ENCODE measurements around the gene PPP1R14B.

- TF ChIP-seq CTCF (IDR thresholded peaks at IDR 0.05; ENCODE audit: extremely low read depth in 1 of 2, insufficient read depth in 1 of 2, low read depth in 1 of 2, low read length in 2 of 2): no peak
- no peak for TF ChIP-seq POLR2A (IDR thresholded peaks at IDR 0.05; ENCODE audit: low read depth, low read length)
- no peak for TF ChIP-seq EZH2 (IDR thresholded peaks at IDR 0.05; ENCODE audit: borderline replicate concordance, low read depth, low read length, severe bottlenecking)
- no peak for TF ChIP-seq FOS (IDR thresholded peaks at IDR 0.05; ENCODE audit: borderline replicate concordance, insufficient read depth, low read length)
- TF ChIP-seq POLR2AphosphoS5 (IDR thresholded peaks at IDR 0.05; ENCODE audit: insufficient read depth, low read depth, low read length): no peak
Observed at GRCh38 chr11:64220271-64220670, 26.5 kb downstream of the PPP1R14B start.
